Measurements from ENCODE around the gene RASGRP3.

Gene RASGRP3

GRCh38 chr2:33528441-33528950, 52.0 kb downstream of the RASGRP3 start:
- Histone ChIP-seq H3K4me1 (ENCODE audit: control insufficient read depth, insufficient read depth, low read depth, low read length) (peaks cover 2% of the 10 kb centered on the region), H3K27ac (ENCODE audit: low read length, poor library complexity, severe bottlenecking) (no peak overlapping the region), H4K91ac (ENCODE audit: low read length) (no peak overlapping the region), H3K4me2 (ENCODE audit: low read length, poor library complexity, severe bottlenecking) (no peak overlapping the region), H2AK5ac (ENCODE audit: low read length, severe bottlenecking) (no peak overlapping the region), H2BK15ac (ENCODE audit: low read depth, poor library complexity, severe bottlenecking) (no peak overlapping the region), H3K23ac (ENCODE audit: low read length in 2 of 2) (no peak overlapping the region), H3K18ac (ENCODE audit: low read depth in 1 of 2, low read length in 2 of 2) (peak overlapping the region in 1 of 2 experiments; percentile 55), H2BK5ac (ENCODE audit: low read depth, low read length, poor library complexity, severe bottlenecking) (no peak overlapping the region), H3K4ac (ENCODE audit: low read depth in 1 of 2, low read length in 2 of 2) (peak overlapping the region in 1 of 2 experiments; percentile 13), H3K4me3 (ENCODE audit: insufficient read depth in 1 of 2, low read depth in 1 of 2, low read length in 2 of 2) (no peak overlapping the region), H2AFZ (ENCODE audit: low read depth, low read length) (no peak overlapping the region), H3K36me3 (ENCODE audit: control insufficient read depth in 1 of 2, insufficient read depth in 2 of 2, low read depth in 1 of 2, low read length in 2 of 2) (no peaks in the 10 kb centered on the region), H2BK120ac (ENCODE audit: low read depth, low read length) (no peak overlapping the region), H3K9ac (ENCODE audit: low read length) (no peak overlapping the region), H3K27me3 (ENCODE audit: control insufficient read depth in 1 of 2, insufficient read depth in 1 of 2, low read length in 2 of 2) (no peaks in the 10 kb centered on the region), H3K79me1 (replicated peaks; ENCODE audit: low read length, poor library complexity, severe bottlenecking) (no peaks in the 10 kb centered on the region), H3K14ac (ENCODE audit: low read length in 2 of 2) (no peak overlapping the region), H2BK12ac (ENCODE audit: low read length in 2 of 2) (peak overlapping the region in 1 of 2 experiments; percentile 89), H4K8ac (ENCODE audit: low read length) (no peak overlapping the region), H3K9me3 (ENCODE audit: control insufficient read depth, low read length) (no peaks in the 10 kb centered on the region)
- 90% methylated on average over 2 of the region's 2 CpGs for WGBS
- DNase-seq = no peak

GRCh38 chr2:33529771-33530481, 53.5 kb downstream of the RASGRP3 start:
- Histone ChIP-seq H3K79me1 (replicated peaks; ENCODE audit: low read length, poor library complexity, severe bottlenecking) (no peaks in the 10 kb centered on the region), H3K9ac (ENCODE audit: low read length) (peak overlapping the region; percentile 71), H2BK15ac (ENCODE audit: low read depth, poor library complexity, severe bottlenecking) (no peak overlapping the region), H3K36me3 (ENCODE audit: control insufficient read depth in 1 of 2, insufficient read depth in 2 of 2, low read depth in 1 of 2, low read length in 2 of 2) (no peaks in the 10 kb centered on the region), H3K14ac (ENCODE audit: low read length in 2 of 2) (peak overlapping the region in 1 of 2 experiments; percentile 65), H4K91ac (ENCODE audit: low read length) (peak overlapping the region; percentile 93), H3K27ac (ENCODE audit: low read length, poor library complexity, severe bottlenecking) (peak overlapping the region; percentile 62), H2BK12ac (ENCODE audit: low read length in 2 of 2) (peak overlapping the region; percentile 7 to 86), H3K23ac (ENCODE audit: low read length in 2 of 2) (no peak overlapping the region), H3K4me2 (ENCODE audit: low read length, poor library complexity, severe bottlenecking) (no peak overlapping the region), H2AK5ac (ENCODE audit: low read length, severe bottlenecking) (no peak overlapping the region), H3K4ac (ENCODE audit: low read depth in 1 of 2, low read length in 2 of 2) (peak overlapping the region; percentile 76 to 97), H2BK120ac (ENCODE audit: low read depth, low read length) (peak overlapping the region; percentile 39), H2AFZ (ENCODE audit: low read depth, low read length) (peak overlapping the region; percentile 84), H3K18ac (ENCODE audit: low read depth in 1 of 2, low read length in 2 of 2) (peak overlapping the region; percentile 88 to 96), H2BK5ac (ENCODE audit: low read depth, low read length, poor library complexity, severe bottlenecking) (no peak overlapping the region), H3K9me3 (ENCODE audit: control insufficient read depth, low read length) (no peaks in the 10 kb centered on the region), H3K4me1 (ENCODE audit: control insufficient read depth, insufficient read depth, low read depth, low read length) (peaks cover 2% of the 10 kb centered on the region), H4K8ac (ENCODE audit: low read length) (peak overlapping the region; percentile 96), H3K4me3 (ENCODE audit: insufficient read depth in 1 of 2, low read depth in 1 of 2, low read length in 2 of 2) (no peak overlapping the region), H3K27me3 (ENCODE audit: control insufficient read depth in 1 of 2, insufficient read depth in 1 of 2, low read length in 2 of 2) (no peaks in the 10 kb centered on the region)
- peak; percentile 99 for DNase-seq
- 7% methylated on average over 4 of the region's 6 CpGs for WGBS

GRCh38 chr2:33530690-33531548, 54.5 kb downstream of the RASGRP3 start:
- Histone ChIP-seq H2BK120ac (ENCODE audit: low read depth, low read length) (peak overlapping the region; percentile 39), H2BK15ac (ENCODE audit: low read depth, poor library complexity, severe bottlenecking) (no peak overlapping the region), H2AFZ (ENCODE audit: low read depth, low read length) (no peak overlapping the region), H4K8ac (ENCODE audit: low read length) (no peak overlapping the region), H3K79me1 (replicated peaks; ENCODE audit: low read length, poor library complexity, severe bottlenecking) (no peaks in the 10 kb centered on the region), H3K27ac (ENCODE audit: low read length, poor library complexity, severe bottlenecking) (no peak overlapping the region), H3K36me3 (ENCODE audit: control insufficient read depth in 1 of 2, insufficient read depth in 2 of 2, low read depth in 1 of 2, low read length in 2 of 2) (no peaks in the 10 kb centered on the region), H3K4me1 (ENCODE audit: control insufficient read depth, insufficient read depth, low read depth, low read length) (peaks cover 2% of the 10 kb centered on the region), H3K18ac (ENCODE audit: low read depth in 1 of 2, low read length in 2 of 2) (peak overlapping the region in 1 of 2 experiments; percentile 85), H2BK5ac (ENCODE audit: low read depth, low read length, poor library complexity, severe bottlenecking) (no peak overlapping the region), H3K4ac (ENCODE audit: low read depth in 1 of 2, low read length in 2 of 2) (peak overlapping the region in 1 of 2 experiments; percentile 97), H3K23ac (ENCODE audit: low read length in 2 of 2) (no peak overlapping the region), H3K4me2 (ENCODE audit: low read length, poor library complexity, severe bottlenecking) (no peak overlapping the region), H3K9me3 (ENCODE audit: control insufficient read depth, low read length) (no peaks in the 10 kb centered on the region), H4K91ac (ENCODE audit: low read length) (no peak overlapping the region), H3K14ac (ENCODE audit: low read length in 2 of 2) (no peak overlapping the region), H2BK12ac (ENCODE audit: low read length in 2 of 2) (peak overlapping the region; percentile 7 to 79), H3K9ac (ENCODE audit: low read length) (peak overlapping the region; percentile 71), H3K27me3 (ENCODE audit: control insufficient read depth in 1 of 2, insufficient read depth in 1 of 2, low read length in 2 of 2) (no peaks in the 10 kb centered on the region), H3K4me3 (ENCODE audit: insufficient read depth in 1 of 2, low read depth in 1 of 2, low read length in 2 of 2) (no peak overlapping the region), H2AK5ac (ENCODE audit: low read length, severe bottlenecking) (no peak overlapping the region)
- 90% methylated on average over 7 of the region's 10 CpGs for WGBS
- DNase-seq = no peak

- H3K14ac ChIP-seq (ENCODE audit: low read length in 2 of 2) = no peak overlapping the region
- H4K91ac ChIP-seq (ENCODE audit: low read length) = no peak overlapping the region
- peak overlapping the region; percentile 23 to 75 for H3K18ac ChIP-seq (ENCODE audit: low read depth in 1 of 2, low read length in 2 of 2)
- H3K4me1 ChIP-seq (ENCODE audit: control insufficient read depth, insufficient read depth, low read depth, low read length) = peaks cover 2% of the 10 kb centered on the region
- peak; percentile 42 for DNase-seq
- H2BK15ac ChIP-seq (ENCODE audit: low read depth, poor library complexity, severe bottlenecking) = no peak overlapping the region
- H3K4me3 ChIP-seq (ENCODE audit: insufficient read depth in 1 of 2, low read depth in 1 of 2, low read length in 2 of 2) = no peak overlapping the region
- H2BK5ac ChIP-seq (ENCODE audit: low read depth, low read length, poor library complexity, severe bottlenecking) = no peak overlapping the region
- H2AFZ ChIP-seq (ENCODE audit: low read depth, low read length) = no peak overlapping the region
- H4K8ac ChIP-seq (ENCODE audit: low read length) = no peak overlapping the region
- no peaks in the 10 kb centered on the region for H3K27me3 ChIP-seq (ENCODE audit: control insufficient read depth in 1 of 2, insufficient read depth in 1 of 2, low read length in 2 of 2)
- H3K4me2 ChIP-seq (ENCODE audit: low read length, poor library complexity, severe bottlenecking) = no peak overlapping the region
- no peaks in the 10 kb centered on the region for H3K36me3 ChIP-seq (ENCODE audit: control insufficient read depth in 1 of 2, insufficient read depth in 2 of 2, low read depth in 1 of 2, low read length in 2 of 2)
- H3K79me1 ChIP-seq (replicated peaks; ENCODE audit: low read length, poor library complexity, severe bottlenecking) = no peaks in the 10 kb centered on the region
- H2AK5ac ChIP-seq (ENCODE audit: low read length, severe bottlenecking) = no peak overlapping the region
- H2BK120ac ChIP-seq (ENCODE audit: low read depth, low read length) = no peak overlapping the region
- H3K9me3 ChIP-seq (ENCODE audit: control insufficient read depth, low read length) = no peaks in the 10 kb centered on the region
- H3K4ac ChIP-seq (ENCODE audit: low read depth in 1 of 2, low read length in 2 of 2) = peak overlapping the region in 1 of 2 experiments; percentile 50
- H3K9ac ChIP-seq (ENCODE audit: low read length) = peak overlapping the region; percentile 28
- H3K23ac ChIP-seq (ENCODE audit: low read length in 2 of 2) = no peak overlapping the region
- H3K27ac ChIP-seq (ENCODE audit: low read length, poor library complexity, severe bottlenecking) = no peak overlapping the region
- H2BK12ac ChIP-seq (ENCODE audit: low read length in 2 of 2) = peak overlapping the region; percentile 79 to 81
- 61% methylated on average over 3 of the region's 3 CpGs for WGBS
Observed at GRCh38 chr2:33531549-33532059, 55.2 kb downstream of the RASGRP3 start.
